H1 (cell line): Measurements from ENCODE around the gene SPG11. TPM values are rescaled to one million over a fixed set of nuclear protein-coding genes. Genes with fewer than 3 reads are reported as not detected.

Experiments
- CTCF ChIA-PET: fragments of 300-600 bp; sonication (Branson Sonifier 250); formaldehyde crosslinking; loops from one replicate; lab custom pipeline; 2021; ENCODE audit not compliant: partially characterized antibody; lab: Charles Lee
- POLR2A ChIA-PET: fragments of 300-600 bp; sonication (Branson Sonifier 250); formaldehyde crosslinking; loops from one replicate; lab custom pipeline; 2021; ENCODE audit warnings: inconsistent platforms; ENCODE audit not compliant: partially characterized antibody; lab: Charles Lee
- DNase-seq, 2 experiments: peaks; one replicate each; pipeline versions ENCODE4 v3.0.0 to v3.0.0-alpha.2; 2010 to 2022; ENCODE audit warnings: low spot score in 2 of 2, low read depth in 1 of 2, mixed read lengths in 1 of 2
- FAIRE-seq: peaks from 2 replicates; lab custom pipeline; 2011; peaks lifted over from hg19 to GRCh38; lab: Jason Lieb, UNC
- H2AFZ ChIP-seq: 2 replicates; pipeline ENCODE4 v1.8.1; 2012; ENCODE audit warnings: low read length, inconsistent platforms
- H2AK5ac ChIP-seq: 2 replicates; pipeline ENCODE4 v1.6.1; 2013; ENCODE audit warnings: low read depth, low read length
- H2BK120ac ChIP-seq: replicated peaks from 2 replicates; pipeline ENCODE3; 2013; ENCODE audit warnings: low read depth, low read length, inconsistent platforms
- H2BK12ac ChIP-seq: 2 replicates; pipeline ENCODE4 v1.6.1; 2013; ENCODE audit warnings: low read depth, low read length
- H2BK15ac ChIP-seq: 2 replicates; pipeline ENCODE4 v1.6.1; 2013; ENCODE audit warnings: low read length
- H2BK20ac ChIP-seq: 2 replicates; pipeline ENCODE4 v1.6.1; 2013; ENCODE audit warnings: low read length
- H2BK5ac ChIP-seq: 2 replicates; pipeline ENCODE4 v1.6.1; 2013; ENCODE audit warnings: low read depth, low read length
- H3K14ac ChIP-seq: 2 replicates; pipeline ENCODE4 v1.6.1; 2013; ENCODE audit warnings: inconsistent platforms; ENCODE audit not compliant: insufficient read length
- H3K18ac ChIP-seq: 2 replicates; pipeline ENCODE4 v1.6.1; 2013; ENCODE audit warnings: low read length; ENCODE audit errors: extremely low read depth
- H3K23ac ChIP-seq: 2 replicates; pipeline ENCODE4 v1.6.1; 2013; ENCODE audit warnings: inconsistent platforms; ENCODE audit not compliant: insufficient read length
- H3K23me2 ChIP-seq: 2 replicates; pipeline ENCODE4 v1.6.1; 2013; ENCODE audit warnings: low read depth, low read length
- H3K27ac ChIP-seq: 2 replicates; pipeline ENCODE4 v1.6.1; 2011; ENCODE audit warnings: low read depth, low read length, inconsistent platforms
- H3K27me3 ChIP-seq, 4 experiments: replicated peaks in 1 of 4; 1 replicate in 1 of 4; 2 replicates in 3 of 4; pipeline versions ENCODE4 v1.6.1 to v1.8.1; 2011 to 2013; ENCODE audit warnings: low read length in 3 of 4, mild to moderate bottlenecking in 3 of 4, inconsistent platforms in 2 of 4, mixed read lengths in 2 of 4, moderate library complexity in 1 of 4; ENCODE audit not compliant: control insufficient read depth in 3 of 4, insufficient read depth in 3 of 4; ENCODE audit errors: extremely low read depth in 1 of 4
- H3K36me3 ChIP-seq, 4 experiments: 2 replicates each; pipeline versions ENCODE4 v1.6.1 to v1.8.1; 2011 to 2013; ENCODE audit warnings: mild to moderate bottlenecking in 4 of 4, low read length in 3 of 4, moderate library complexity in 2 of 4, control low read depth in 1 of 4, inconsistent platforms in 1 of 4; ENCODE audit not compliant: insufficient read depth in 4 of 4, control insufficient read depth in 2 of 4
- H3K4ac ChIP-seq: replicated peaks from 2 replicates; pipeline ENCODE3; 2013; ENCODE audit warnings: low read length, low read depth, mixed read lengths, inconsistent platforms; ENCODE audit not compliant: insufficient read length
- H3K4me1 ChIP-seq, 4 experiments: replicated peaks in 1 of 4; 1 replicate in 1 of 4; 2 replicates in 3 of 4; pipeline versions ENCODE4 v1.6.1 to v1.8.1; 2011 to 2013; ENCODE audit warnings: low read length in 3 of 4, inconsistent platforms in 2 of 4, mixed read lengths in 1 of 4; ENCODE audit not compliant: insufficient read depth in 4 of 4, control insufficient read depth in 3 of 4
- H3K4me2 ChIP-seq, 2 experiments: 2 replicates each; pipeline versions ENCODE4 v1.6.1 to v1.8.1; 2011 to 2013; ENCODE audit warnings: low read depth in 2 of 2, low read length in 2 of 2, control low read depth in 1 of 2, inconsistent platforms in 1 of 2, mild to moderate bottlenecking in 1 of 2; ENCODE audit not compliant: insufficient read depth in 1 of 2
- H3K4me3 ChIP-seq, 4 experiments: fragments of 200-600, 300-600 bp in 1 of 4; sonication (generic), shearing (Covaris generic), sonication (Bioruptor Twin) in 1 of 4; 2 replicates each; pipeline versions ENCODE4 v1.5.1 to v1.8.1; 2011 to 2016; ENCODE audit warnings: low read length in 4 of 4, low read depth in 3 of 4, control low read depth in 2 of 4, inconsistent platforms in 2 of 4, mild to moderate bottlenecking in 2 of 4, mixed read lengths in 1 of 4, moderate library complexity in 1 of 4; ENCODE audit not compliant: insufficient read depth in 2 of 4; ENCODE audit errors: extremely low read depth in 1 of 4
- H3K56ac ChIP-seq: replicated peaks from 2 replicates; pipeline ENCODE3; 2013; ENCODE audit warnings: low read depth, mild to moderate bottlenecking, mixed read lengths, low read length, inconsistent platforms; ENCODE audit not compliant: insufficient read length
- H3K79me1 ChIP-seq: 2 replicates; pipeline ENCODE4 v1.6.1; 2013; ENCODE audit warnings: low read depth, low read length, control low read depth
- H3K79me2 ChIP-seq, 2 experiments: 2 replicates each; pipeline versions ENCODE4 v1.6.1 to v1.8.1; 2012 to 2013; ENCODE audit warnings: low read length in 2 of 2, mild to moderate bottlenecking in 2 of 2, inconsistent platforms in 1 of 2; ENCODE audit not compliant: insufficient read depth in 2 of 2, control insufficient read depth in 1 of 2
- H3K9ac ChIP-seq, 4 experiments: replicated peaks in 1 of 4; 1 replicate in 1 of 4; 2 replicates in 3 of 4; pipeline versions ENCODE4 v1.6.1 to v1.8.1; 2011 to 2013; ENCODE audit warnings: low read depth in 3 of 4, low read length in 3 of 4, control low read depth in 2 of 4, mild to moderate bottlenecking in 2 of 4, moderate library complexity in 2 of 4, inconsistent platforms in 1 of 4; ENCODE audit errors: extremely low read depth in 1 of 4
- H3K9me3 ChIP-seq, 2 experiments: 2 replicates each; pipeline versions ENCODE4 v1.6.1 to v1.8.1; 2012 to 2013; ENCODE audit warnings: mild to moderate bottlenecking in 2 of 2, moderate library complexity in 2 of 2, control low read depth in 1 of 2, inconsistent platforms in 1 of 2, low read depth in 1 of 2, low read length in 1 of 2, mixed read lengths in 1 of 2; ENCODE audit not compliant: insufficient read depth in 2 of 2
- H4K20me1 ChIP-seq, 2 experiments: replicated peaks in 1 of 2; 2 replicates each; pipeline versions ENCODE3 to v1.8.1; 2011 to 2013; ENCODE audit warnings: inconsistent platforms in 2 of 2, low read length in 2 of 2, mild to moderate bottlenecking in 1 of 2; ENCODE audit not compliant: insufficient read depth in 2 of 2, control insufficient read depth in 1 of 2
- H4K5ac ChIP-seq: 2 replicates; pipeline ENCODE4 v1.6.1; 2013; ENCODE audit warnings: low read length, low read depth, mixed read lengths, inconsistent platforms; ENCODE audit not compliant: insufficient read length
- H4K8ac ChIP-seq: 2 replicates; pipeline ENCODE4 v1.8.0; 2013; ENCODE audit warnings: mild to moderate bottlenecking, moderate library complexity, low read length, inconsistent platforms; ENCODE audit not compliant: insufficient read depth; ENCODE audit errors: extremely low read depth
- H4K91ac ChIP-seq: replicated peaks from 2 replicates; pipeline ENCODE3; 2013; ENCODE audit warnings: low read length, mixed read lengths, inconsistent platforms; ENCODE audit not compliant: insufficient read length
- ASH2L ChIP-seq: fragments of 200-600, 300-600 bp; sonication (generic); IDR thresholded peaks from one replicate; pipeline ENCODE4 v1.7.1; 2017; ENCODE audit warnings: low read length
- CTBP2 ChIP-seq: IDR thresholded peaks from 2 replicates; pipeline ENCODE4 v1.7.0; 2011; ENCODE audit warnings: borderline replicate concordance, mild to moderate bottlenecking, moderate library complexity, mixed read lengths, low read length; ENCODE audit not compliant: insufficient read depth, insufficient read length
- WGBS, 2 experiments: shearing (Covaris generic) in 1 of 2; methylation state at CpG; one replicate each; pipeline versions ENCODE4 v1.1.6 to v1.1.7; 2013 to 2015; ENCODE audit warnings: low lambda C conversion rate in 2 of 2, mixed read lengths in 2 of 2, inconsistent platforms in 1 of 2, low coverage in 1 of 2, missing lambda C conversion rate in 1 of 2; ENCODE audit not compliant: insufficient replicate concordance in 2 of 2, insufficient coverage in 1 of 2, insufficient read length in 1 of 2; ENCODE audit errors: extremely low coverage in 1 of 2, missing lambda C conversion rate in 1 of 2; 5-methylcytosine and 5-hydroxymethylcytosine counted together
- polyA plus RNA-seq, 7 experiments: library from polyadenylated mRNA; depleted of rRNA in 3 of 7; stranded (reverse) in 5 of 7; unstranded in 2 of 7; fragments of >200 nt in 5 of 7; fragments of 200-250 nt in 2 of 7; gene quantifications; 1 replicate in 5 of 7; 2 replicates in 1 of 7; 4 replicates in 1 of 7; pipeline versions ENCODE4 v1.2.1 to v1.2.3, GENCODE V29; 2011 to 2013; ENCODE audit warnings: missing spikeins in 2 of 7, mixed read lengths in 2 of 7
- total RNA-seq: library from RNA; stranded (reverse); fragmentation: NEBNext Ultra II Directional; extraction: Animal tissue kit (Norgen Biotek cat#: 25700); gene quantifications from 2 replicates; pipeline ENCODE4 v1.2.1, GENCODE V29; 2021
- TF ChIP-seq, protein P1 (sequence below), 3 experiments: IDR thresholded peaks; 1 replicate in 2 of 3; 2 replicates in 1 of 3; pipeline versions ENCODE4 v1.5.1 to v1.6.1; 2011; ENCODE audit warnings: low read length in 3 of 3, mild to moderate bottlenecking in 3 of 3, inconsistent platforms in 2 of 3, low read depth in 1 of 3, moderate library complexity in 1 of 3; ENCODE audit not compliant: insufficient read depth in 1 of 3; ENCODE audit errors: control extremely low read depth in 1 of 3

Gene SPG11
- total and polyA plus RNA-seq, 2 of the 8 experiments (the other 6 are each of a cell fraction or from before 2014, with no cell fraction given) = 37.1 to 38.6 TPM

DNA sequence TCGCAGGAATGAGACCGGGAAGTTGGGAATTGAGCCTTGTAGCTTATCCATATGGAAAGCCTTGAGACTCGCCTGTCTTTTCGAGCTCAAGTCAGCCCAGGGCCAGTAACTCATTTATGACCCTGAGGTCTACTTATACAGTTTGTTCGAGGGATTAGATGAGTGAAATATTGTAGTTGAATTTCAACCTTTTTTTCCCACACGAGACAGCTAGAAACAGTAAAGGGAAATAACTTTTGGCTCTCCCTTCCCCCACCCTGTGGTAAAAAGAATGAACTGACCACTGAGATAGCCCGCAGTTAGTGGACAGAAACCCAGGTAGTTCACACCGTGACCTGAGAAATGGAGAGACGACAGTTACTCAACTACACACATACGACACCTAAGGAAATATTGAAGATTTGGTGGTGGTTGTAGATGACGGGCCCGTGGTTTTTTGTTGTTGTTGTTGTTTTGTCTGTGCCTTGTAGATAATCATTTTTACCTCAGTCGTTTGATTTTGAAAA lies 125.7 kb downstream of the SPG11 start:
- WGBS, 2 experiments = 34% methylated on average over 13 of the region's 13 CpGs; no CpG with 5 or more reads in 1 of the 2 experiments
- no peak for DNase-seq
- Histone ChIP-seq H3K56ac (peak overlapping the region; percentile 38), H3K23me2 (peaks cover 6% of the 10 kb centered on the region; the same call in 1 of the 2 replicates), H3K4me2 (peak overlapping the region; percentile 69 to 97), H3K18ac (no peak overlapping the region), H4K8ac (no peak overlapping the region), H3K9me3 (no peaks in the 10 kb centered on the region), H2BK5ac (peak overlapping the region; percentile 85; the same call in 1 of the 2 replicates), H3K23ac (no peak overlapping the region), H2BK120ac (no peak overlapping the region), H2AK5ac (no peak overlapping the region), H3K4me1 (peaks cover 0 to 4% (median 2%) of the 10 kb centered on the region in 4 experiments; a peak in 4 of 7 replicates), H3K36me3 (peaks cover 0 to 25% (median 5%) of the 10 kb centered on the region in 4 experiments; a peak in 6 of 8 replicates), H4K20me1 (peaks cover 0 to 2% of the 10 kb centered on the region in 2 experiments), H3K27ac (no peak overlapping the region), H2AFZ (no peak overlapping the region), H3K79me1 (no peaks in the 10 kb centered on the region; the same call in none of the 2 replicates), H3K79me2 (peaks cover 3 to 43% of the 10 kb centered on the region in 2 experiments; a peak in 2 of 4 replicates), H3K4me3 (peak overlapping the region; percentile 69 to 83 (median 79)), H2BK15ac (no peak overlapping the region), H4K5ac (peak overlapping the region; percentile 4), H4K91ac (peak overlapping the region; percentile 81), H2BK12ac (no peak overlapping the region), H2BK20ac (no peak overlapping the region)
- ChIA-PET CTCF (interaction anchor here (1.4 to 3.2 kb wide), 2 partner anchors 9 to 12 kb away, joined by 6 to 16 read pairs; no protein-coding TSS in a partner anchor), POLR2A (interaction anchor here (0.8 to 2.1 kb wide), 13 partner anchors 9 to 126 kb away, joined by 3 to 20 read pairs (median 5); partner anchors contain the start of genes CTDSPL2 and SPG11)
- TF ChIP-seq, protein P1, sequence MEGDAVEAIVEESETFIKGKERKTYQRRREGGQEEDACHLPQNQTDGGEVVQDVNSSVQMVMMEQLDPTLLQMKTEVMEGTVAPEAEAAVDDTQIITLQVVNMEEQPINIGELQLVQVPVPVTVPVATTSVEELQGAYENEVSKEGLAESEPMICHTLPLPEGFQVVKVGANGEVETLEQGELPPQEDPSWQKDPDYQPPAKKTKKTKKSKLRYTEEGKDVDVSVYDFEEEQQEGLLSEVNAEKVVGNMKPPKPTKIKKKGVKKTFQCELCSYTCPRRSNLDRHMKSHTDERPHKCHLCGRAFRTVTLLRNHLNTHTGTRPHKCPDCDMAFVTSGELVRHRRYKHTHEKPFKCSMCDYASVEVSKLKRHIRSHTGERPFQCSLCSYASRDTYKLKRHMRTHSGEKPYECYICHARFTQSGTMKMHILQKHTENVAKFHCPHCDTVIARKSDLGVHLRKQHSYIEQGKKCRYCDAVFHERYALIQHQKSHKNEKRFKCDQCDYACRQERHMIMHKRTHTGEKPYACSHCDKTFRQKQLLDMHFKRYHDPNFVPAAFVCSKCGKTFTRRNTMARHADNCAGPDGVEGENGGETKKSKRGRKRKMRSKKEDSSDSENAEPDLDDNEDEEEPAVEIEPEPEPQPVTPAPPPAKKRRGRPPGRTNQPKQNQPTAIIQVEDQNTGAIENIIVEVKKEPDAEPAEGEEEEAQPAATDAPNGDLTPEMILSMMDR (IDR thresholded peaks at IDR 0.05; ENCODE audit: control extremely low read depth in 1 of 3, insufficient read depth in 1 of 3, low read depth in 1 of 3, low read length in 3 of 3) = peak in 1 of 3 experiments; percentile 4; a peak in 1 of 4 replicates
- no peak for TF ChIP-seq CTBP2
- no peak for TF ChIP-seq ASH2L
- TF ChIP-seq, all 59 proteins: peak for 1
- Histone ChIP-seq H3K27me3 (no peaks in the 10 kb centered on the region), H3K4ac (no peak overlapping the region), H3K14ac (no peak overlapping the region), H3K9ac (peak overlapping the region; percentile 67 to 83 (median 80))
- no peak for FAIRE-seq
